A549 (cell line): Measurements from ENCODE around the gene LRP3.

Experiments used
- CEBPB ChIP-seq, 2 experiments: fragments of >200 bp in 1 of 2; sonication (Bioruptor Twin) in 1 of 2; formaldehyde crosslinking in 1 of 2; IDR thresholded peaks; 2 replicates each; pipeline ENCODE4 v1.6.1; 2012 to 2016
- CTCF ChIP-seq: fragments of >200 bp; sonication (Bioruptor Twin); formaldehyde crosslinking; IDR thresholded peaks from 3 replicates; pipeline ENCODE4 v1.5.1; 2016
- EHMT2 ChIP-seq: fragments of 200-600 bp; sonication (generic); IDR thresholded peaks from 2 replicates; pipeline ENCODE4 v1.6.1; 2016; ENCODE audit warnings: antibody characterized with exemption, low read depth, mild to moderate bottlenecking, moderate library complexity
- ELK1 ChIP-seq: fragments of 150-350 bp; IDR thresholded peaks from 2 replicates; pipeline ENCODE4 v1.6.1; 2014; ENCODE audit warnings: low read depth, mild to moderate bottlenecking, low read length
- EP300 ChIP-seq, 2 experiments: fragments of >200 bp; sonication (Bioruptor Twin); formaldehyde crosslinking; IDR thresholded peaks; 2 replicates in 1 of 2; 3 replicates in 1 of 2; pipeline ENCODE4 v1.6.1; 2016 to 2017
- HDAC2 ChIP-seq: fragments of 200-600 bp; sonication (generic); IDR thresholded peaks from 2 replicates; pipeline ENCODE4 v1.6.1; 2016
- HES2 ChIP-seq: fragments of >200 bp; sonication (Bioruptor Twin); formaldehyde crosslinking; IDR thresholded peaks from 2 replicates; pipeline ENCODE4 v1.6.1; 2016
- MAFK ChIP-seq: fragments of 450-650 bp; IDR thresholded peaks from 2 replicates; pipeline ENCODE4 v1.6.1; 2014; ENCODE audit not compliant: partially characterized antibody
- POLR2A ChIP-seq: IDR thresholded peaks from 2 replicates; pipeline ENCODE4 v1.6.1; 2012; ENCODE audit warnings: mild to moderate bottlenecking, low read length
- REST ChIP-seq: fragments of 200-600 bp; sonication (generic); IDR thresholded peaks from 2 replicates; pipeline ENCODE4 v1.6.1; 2016; ENCODE audit warnings: antibody characterized with exemption, mild to moderate bottlenecking, moderate library complexity
- TP53 ChIP-seq: fragments of 250-450 bp; sonication (Bioruptor Pico); IDR thresholded peaks from 2 replicates; pipeline ENCODE4 v1.5.0; 2021; ENCODE audit warnings: mild to moderate bottlenecking, moderate library complexity

- TF ChIP-seq REST (no peak), CTCF (no peak), EP300 (IDR thresholded peaks at IDR 0.05) (no peak), POLR2A (no peak), CEBPB (IDR thresholded peaks at IDR 0.05) (no peak), MAFK (no peak), ELK1 (no peak), TP53 (no peak), HDAC2 (no peak), HES2 (no peak), EHMT2 (no peak)
These were observed 48.0 kb downstream of the LRP3 start for GRCh38 chr19:33242131-33242530.
